ENCODE data around the gene RNF44. TPM values are rescaled to one million over a fixed set of nuclear protein-coding genes. Genes with fewer than 3 reads are reported as not detected.
"Not testable (repeated sequence)": the region's sequence is repeated elsewhere in the genome, so short reads cannot be mapped to it uniquely, and the experiment has no call there.

RNF44 gene
- total RNA-seq, 2 donors from 2014 or later, result 24.5 to 26.6 TPM

DNA sequence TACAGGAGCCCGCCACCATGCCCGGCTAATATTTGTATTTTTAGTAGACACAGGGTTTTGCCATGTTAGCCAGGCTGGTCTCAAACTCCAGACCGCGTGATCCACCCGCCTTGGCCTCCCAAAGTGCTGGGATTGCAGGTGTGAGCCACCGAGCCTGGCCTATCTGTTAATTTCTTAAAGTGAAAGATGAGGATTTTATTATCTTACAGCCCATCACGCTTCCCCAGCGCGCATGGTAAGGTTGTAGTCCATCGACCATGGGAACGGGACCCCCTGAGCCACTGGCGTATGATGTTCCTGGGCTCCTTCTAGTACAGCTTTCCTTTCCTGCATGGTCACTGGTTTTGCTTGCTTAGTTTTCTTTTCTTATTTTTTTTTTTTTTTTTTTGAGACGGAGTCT lies 20.6 kb upstream of the RNF44 start:
- ATAC-seq (no peak), DNase-seq (no peak)
- intact Hi-C loops (cut with DNase I), result no loop called here

DNA sequence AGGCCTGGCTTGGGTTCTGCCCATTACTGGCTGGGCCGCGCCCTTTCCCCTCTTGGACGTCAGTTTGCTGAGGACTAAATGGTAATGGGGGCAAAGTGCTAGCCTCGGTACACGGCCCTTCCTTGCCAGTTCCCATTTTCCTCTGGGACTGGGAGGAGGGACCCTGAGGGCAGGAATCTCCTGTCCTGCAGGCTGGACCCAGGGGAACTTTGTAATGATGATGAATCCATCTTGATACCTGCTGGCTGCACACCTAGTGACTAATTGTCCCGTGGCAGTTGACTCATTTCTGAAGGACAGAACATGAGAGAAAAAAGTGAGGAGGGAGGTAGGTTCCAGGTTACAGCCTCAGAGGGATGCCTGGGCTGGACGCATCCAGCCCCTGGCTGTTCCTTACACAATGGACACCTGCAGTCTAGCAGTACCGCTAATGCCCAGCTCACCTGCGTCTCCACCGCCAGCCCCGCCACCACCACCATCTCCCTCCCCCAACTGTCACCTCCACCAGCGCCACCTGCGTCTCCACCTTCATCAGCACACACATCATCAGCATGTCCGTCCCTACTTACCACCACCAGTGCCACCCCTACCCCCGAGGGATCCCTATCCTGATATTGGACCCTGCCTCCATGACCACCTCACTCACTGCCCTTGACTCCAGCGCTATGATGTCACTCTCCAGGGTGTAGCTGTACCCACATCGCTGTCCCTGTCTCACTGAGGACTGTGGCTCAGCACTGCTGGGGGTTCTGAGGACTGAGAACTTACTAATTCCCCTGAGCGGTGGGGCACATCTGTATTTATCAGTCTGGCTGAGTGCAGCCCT lies 16.3 kb upstream of the RNF44 start:
- no peak for DNase-seq
- intact Hi-C loops (cut with DNase I), result no loop called here
- peak in 1 of 2 donors; percentile 19 for ATAC-seq

DNA sequence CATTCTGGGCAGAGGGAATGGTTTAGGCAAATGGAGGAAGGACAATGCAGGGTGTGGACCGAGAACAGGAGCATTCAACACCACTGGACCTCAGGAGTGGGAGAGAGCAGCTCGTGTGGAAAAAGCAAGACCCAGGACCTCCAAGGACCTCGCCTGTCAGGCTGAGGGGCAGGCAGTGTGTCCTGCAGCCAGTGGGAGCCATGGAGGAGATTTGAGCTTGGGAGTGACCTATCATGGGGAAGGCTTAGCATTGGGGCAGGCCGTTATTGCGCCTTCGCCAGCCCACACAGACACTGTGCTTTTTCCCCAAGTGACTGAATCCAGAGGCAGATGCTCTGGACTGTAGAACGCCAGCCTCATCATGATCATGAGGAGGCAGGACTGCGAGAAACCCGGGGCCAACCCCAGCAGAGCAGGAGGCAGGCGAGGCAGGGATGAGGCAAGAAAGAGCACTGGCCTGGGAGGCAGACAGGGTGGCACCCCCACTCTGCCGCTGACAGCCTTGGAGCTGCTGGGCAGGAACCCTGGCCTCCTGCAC lies 15.2 kb upstream of the RNF44 start:
- no peak for ATAC-seq
- no peak for DNase-seq
- intact Hi-C loops (cut with DNase I), result no loop called here

DNA sequence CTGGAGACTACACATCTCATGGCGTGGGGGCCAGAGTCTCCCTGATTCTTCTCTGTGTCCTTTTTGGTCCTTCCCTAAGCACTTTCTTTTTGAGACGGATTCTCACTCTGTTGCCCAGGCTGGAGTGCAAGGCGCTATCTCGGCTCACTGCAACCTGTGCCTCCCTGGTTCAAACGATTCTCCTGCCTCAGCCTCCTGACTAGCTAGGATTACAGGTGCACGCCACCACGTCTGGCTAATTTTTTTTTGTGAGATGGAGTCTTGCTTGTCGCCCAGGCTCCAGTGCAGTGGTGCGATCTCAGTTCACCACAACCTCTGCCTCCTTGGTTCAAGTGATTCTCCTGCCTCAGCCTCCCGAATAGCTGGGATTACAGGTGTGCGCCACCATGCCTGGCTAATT lies 13.7 kb upstream of the RNF44 start:
- ATAC-seq; DNase-seq; intact Hi-C loops (cut with DNase I): not testable (repeated sequence)

DNA sequence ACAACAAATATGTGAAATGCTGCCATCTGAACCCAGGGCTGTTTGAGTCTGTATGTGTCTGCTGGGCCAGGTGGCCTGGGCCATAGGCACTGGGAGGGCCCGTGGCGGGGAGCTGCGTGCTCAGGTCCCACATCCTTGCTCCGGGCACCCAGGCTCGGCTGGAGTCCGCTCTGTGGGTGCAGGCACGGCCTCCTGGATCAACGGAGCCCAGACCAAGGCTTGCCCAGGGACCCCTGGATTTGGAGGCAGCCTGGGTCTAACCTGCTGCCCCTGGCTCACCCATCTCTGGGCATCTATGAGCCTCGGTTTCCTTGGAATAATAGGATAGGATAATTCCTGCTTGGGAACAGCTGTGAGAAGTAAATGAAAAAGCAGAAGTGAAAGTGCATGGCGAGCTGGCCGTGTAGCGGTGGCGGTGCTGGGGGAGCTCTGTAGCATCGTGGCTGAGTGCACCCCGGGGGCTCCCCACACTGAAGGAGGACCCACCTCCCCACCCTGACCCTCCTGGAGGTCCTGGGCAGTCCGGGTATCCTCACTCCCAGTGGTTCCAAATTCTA lies 13.2 kb upstream of the RNF44 start:
- ATAC-seq, result no peak
- DNase-seq, result no peak
- intact Hi-C loops (cut with DNase I), result no loop called here

DNA sequence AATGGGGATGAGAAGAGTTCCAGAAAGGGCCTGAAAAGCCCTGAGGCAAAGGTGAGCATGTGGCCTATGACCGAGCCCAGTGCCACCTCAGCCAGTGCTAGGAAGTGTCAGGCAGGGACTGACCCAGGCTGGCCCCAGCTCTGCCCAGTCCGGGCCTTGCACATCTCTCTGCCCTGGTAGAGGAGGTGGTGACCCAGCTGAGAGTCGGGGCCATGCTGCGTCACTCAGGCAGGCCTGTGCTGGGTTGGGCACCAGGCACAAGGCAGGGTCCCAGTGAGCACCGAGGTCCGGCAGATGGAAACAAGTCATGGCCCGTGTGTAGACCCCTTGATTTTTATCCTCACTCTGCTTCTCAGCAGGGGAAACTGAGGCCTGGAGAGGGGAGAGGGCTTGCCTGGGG lies 12.7 kb upstream of the RNF44 start:
- ATAC-seq, result no peak
- DNase-seq, result no peak
- intact Hi-C loops (cut with DNase I), result no loop called here

DNA sequence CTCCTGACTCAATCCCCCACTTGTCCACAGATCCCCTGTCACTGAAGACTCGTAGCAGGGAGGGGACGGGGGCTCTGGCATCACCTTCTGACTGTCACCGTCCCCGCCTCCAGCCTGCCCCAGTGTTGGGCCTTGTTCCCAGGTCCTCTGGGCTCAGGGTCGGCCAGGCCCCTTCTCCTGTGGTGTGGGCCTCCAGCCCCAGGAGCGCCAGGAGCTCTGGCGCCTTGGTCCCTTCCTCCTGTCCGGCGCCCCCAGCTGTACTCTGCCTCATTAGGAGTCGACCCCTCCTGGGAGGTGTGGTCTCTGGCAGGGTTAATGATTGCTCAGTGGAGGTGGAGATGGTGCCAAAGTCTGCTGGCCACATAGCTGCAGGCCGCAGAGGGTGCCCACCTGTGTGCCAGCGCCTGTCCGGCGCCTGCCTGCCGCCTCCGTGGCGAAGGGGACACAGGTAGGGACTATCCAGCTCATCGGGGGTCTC lies 11.8 kb upstream of the RNF44 start, which contains the start of gene CDHR2:
CDHR2 (plus strand) TSS at position 376 of the 478 bp plus-strand sequence. CDS start 16,011 bp downstream, outside the sequence.
- DNase-seq (no peak), ATAC-seq (no peak)
- intact Hi-C loops (cut with DNase I), result no loop called here

DNA sequence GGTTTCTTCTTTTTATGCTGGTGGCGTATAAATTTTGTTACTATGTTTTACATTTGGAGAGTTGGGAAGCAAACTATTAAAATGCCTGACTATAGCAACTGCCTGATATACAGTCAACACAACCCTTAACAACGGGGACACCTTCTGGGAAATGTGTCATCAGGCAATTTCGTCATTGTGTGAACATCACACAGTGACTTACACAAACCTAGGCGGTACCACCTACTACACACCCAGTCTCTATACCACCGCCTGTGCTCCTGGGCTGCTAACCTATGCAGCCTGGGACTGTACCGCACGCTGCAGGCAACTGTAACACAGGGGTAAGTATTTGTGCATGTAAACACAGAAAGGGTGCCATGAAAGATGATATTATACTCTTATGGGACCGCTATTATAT lies 10.6 kb upstream of the RNF44 start:
- intact Hi-C loops (cut with DNase I), result no loop called here
- no peak for DNase-seq
- ATAC-seq, result no peak

DNA sequence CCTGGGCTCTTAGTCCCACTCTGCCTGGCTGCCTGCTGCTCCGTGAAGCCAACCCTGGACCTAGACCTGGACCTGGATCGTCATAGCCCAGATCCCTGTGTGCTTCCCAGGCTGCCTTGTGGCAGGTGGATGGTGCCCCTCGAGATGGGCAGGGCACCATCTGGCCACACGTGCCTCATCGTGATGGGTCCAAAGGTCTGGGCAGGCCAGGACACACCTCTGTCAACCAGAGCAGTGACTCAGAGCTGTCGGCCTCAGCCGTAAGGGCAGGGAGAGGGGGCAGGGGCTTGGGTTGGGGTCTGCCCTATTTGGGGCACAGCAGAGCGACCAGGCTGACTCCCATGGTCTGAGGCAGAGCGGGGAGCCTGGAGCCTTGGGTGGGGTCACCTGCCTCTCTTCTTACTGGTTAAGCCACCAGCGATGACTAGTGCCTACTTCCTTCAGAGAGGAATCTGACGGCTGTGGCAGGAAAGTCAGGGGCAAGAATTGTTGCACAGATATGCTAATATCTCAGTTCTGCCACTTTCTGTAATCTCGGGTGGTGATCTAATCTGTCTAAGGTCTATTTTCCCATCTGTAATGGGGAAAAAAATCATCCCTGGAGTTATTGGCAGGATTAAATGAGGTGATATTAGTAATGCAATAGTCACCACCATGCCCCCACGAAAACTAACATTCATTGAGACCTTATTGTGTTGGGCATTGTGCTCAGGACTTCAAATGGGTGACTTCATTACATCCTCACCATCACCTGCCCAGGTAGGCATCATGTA lies 8.7 kb upstream of the RNF44 start:
- intact Hi-C loops (cut with DNase I), result no loop called here
- ATAC-seq (no peak), DNase-seq (no peak)

DNA sequence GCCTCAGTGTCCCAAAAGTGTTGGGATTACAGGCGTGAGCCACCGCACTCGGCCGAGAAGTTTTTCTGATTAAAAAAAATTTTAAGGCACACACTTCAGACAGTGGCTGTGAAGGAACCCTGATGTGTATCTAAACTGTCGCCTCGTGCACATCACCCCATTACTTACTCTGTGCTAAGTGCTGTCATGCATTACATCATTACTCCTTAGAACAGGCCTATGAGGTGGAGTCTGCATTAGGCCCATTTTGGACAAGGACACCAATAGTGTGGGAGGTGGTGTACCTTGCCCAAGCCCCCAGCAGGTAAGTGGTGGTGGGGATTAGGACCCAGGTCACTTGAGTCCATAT lies 8.2 kb upstream of the RNF44 start:
- DNase-seq, result no peak
- ATAC-seq, result no peak
- intact Hi-C loops (cut with DNase I), result no loop called here

DNA sequence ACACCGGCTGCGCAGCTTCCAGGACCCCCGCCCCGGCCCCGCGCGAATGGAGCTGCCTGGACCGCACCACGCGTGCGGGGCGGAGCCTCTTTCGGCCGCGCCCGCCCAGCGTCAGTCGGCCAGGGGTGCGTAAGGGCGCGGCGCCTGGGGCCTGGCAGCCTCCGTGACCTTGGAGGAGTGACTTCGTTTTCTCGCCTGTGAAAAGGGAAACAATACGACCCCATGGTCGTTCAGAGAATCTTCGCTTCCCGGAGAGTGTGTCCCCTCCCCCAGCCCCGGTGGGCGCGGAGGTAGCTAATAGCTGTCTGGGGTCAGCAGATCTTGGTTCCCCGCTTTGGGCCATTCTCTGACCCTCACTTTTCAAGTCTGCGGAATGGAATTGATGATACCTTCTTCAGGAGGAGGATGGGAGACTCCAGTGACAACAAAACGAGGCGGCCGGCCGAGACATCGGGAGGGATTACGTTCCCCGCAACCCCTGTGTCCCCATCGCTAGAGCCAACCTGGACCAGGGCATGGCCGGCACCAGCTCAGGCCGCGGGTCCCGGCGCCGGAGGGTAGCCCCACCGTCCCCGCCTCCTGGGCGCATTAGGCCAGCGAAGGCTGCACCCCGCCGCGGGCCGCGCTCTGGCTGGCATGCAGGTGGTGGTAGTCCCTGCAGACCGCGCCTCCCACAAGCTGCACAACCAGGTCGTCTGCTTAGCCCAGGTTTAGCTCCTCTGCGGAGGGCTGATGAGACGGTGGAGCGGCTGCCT lies 6.4 kb upstream of the RNF44 start:
- peak; percentile 90 to 91 for ATAC-seq
- DNase-seq, result peak; percentile 80
- intact Hi-C loops (cut with DNase I), result loop anchor here in 1 of 2 donors (5.0 kb wide), 1 partner anchor 126 kb away; the partner anchor contains the start of gene CLTB

DNA sequence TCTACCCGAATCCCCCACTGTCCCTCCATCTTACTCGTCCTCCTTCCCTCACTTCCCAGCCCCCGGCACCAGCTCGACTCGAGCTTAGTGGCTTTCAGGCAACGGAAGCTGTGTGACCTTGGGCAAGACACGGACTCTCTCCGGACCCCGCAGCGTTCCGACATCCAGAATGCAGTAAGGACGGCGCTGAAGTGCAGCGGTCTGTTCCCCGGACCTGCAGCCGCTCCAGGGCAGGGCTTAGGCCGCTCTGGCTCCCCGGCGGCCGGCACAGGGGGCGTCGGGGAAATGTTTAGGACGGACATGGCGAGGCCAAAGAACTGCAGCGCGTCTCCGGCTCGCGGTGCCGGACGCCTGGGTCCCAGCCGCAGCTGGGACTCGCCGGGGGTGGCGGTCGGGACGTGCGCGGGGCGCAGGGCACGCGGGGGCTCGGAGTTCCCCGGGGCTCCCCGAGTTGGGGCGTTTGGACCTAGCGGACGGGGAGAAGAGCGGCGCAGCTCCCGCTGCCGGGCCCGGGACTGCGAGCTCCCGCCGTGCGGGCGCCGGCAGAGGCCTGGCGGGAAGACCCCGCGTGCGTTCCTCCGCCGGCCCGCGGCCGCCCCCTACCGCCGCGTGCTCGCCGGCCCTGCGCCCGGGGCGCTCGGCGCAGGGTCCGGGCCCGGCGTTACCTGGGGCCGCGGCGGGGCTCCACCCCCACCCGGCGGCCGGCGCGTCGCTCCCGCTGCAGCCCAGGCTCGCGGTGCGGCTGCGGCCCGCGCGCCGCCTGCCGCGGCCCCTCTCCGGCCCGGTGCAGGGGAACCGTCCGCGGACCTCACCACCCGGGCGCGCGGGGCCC lies 5.6 kb upstream of the RNF44 start:
- peak; percentile 25 to 48 for ATAC-seq
- peak; percentile 38 for DNase-seq
- intact Hi-C loops (cut with DNase I), result loop anchor here in 1 of 2 donors (5.0 kb wide), 1 partner anchor 126 kb away; the partner anchor contains the start of gene CLTB

DNA sequence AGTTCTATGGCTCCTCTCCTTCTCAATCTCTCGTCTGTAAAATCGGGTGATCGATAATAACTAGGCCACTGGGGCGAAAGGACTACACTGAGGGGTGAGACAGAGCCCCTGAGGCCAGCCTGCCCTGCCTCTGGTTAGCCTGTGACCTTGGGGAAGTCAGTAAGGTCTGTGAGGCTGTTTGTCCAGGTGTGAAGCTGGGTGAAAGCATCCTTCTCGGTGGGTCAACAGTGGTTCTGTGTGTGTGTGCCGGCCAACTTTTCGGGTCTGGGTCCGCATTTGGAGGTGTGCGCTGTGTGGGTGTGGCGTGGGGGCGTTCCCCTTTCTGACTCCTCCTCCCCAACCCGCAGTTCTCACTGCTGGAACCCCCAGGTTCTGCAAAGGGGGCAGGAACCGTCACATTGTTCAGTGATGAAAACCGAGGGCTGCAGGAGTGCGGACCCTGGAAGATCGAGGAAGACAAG lies 5.0 kb upstream of the RNF44 start:
- DNase-seq (peak; percentile 42), ATAC-seq (no peak)

DNA sequence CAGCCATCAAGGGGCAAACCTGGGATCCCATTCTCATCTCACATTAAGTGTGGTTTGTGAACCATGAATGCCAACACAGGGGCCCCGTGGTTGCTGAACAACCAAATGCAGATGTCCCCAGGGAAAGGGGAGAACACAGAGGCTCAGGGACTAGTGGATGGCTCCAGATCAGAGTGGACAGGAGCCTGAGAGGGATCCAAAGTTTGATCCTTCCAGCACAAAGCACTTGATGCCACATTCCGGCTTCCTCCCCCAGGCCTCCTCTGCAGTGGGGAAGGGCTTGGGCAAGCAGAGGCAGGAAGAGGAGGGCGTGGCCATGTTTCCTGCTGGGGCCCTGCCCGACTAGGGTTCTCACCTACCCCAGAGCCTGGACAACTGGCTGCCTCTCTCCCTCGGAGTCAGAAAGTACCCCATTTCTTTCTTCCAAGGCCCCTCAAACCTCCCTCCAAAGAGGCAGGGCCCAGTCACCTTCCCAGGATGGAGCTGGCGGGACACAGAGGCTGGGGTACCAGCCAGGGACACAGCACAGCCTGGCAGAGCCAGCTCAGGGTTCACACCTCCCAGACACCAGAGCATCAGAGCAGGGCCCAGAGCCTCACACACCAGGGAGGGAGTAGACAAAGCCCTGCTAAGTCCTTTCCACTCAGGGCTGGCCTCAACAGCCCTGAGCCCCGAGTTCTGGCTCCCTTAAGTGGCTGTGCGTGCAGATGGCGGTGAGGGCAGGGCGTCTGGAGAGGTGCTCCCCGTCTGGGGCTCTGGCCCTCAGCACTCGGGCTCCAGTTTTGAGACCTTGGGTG lies 4.3 kb upstream of the RNF44 start:
- intact Hi-C loops (cut with DNase I), result loop anchor here in 1 of 2 donors (5.0 kb wide), 1 partner anchor 124 kb away; the partner anchor contains the start of gene CLTB
- DNase-seq (peak; percentile 78), ATAC-seq (no peak)

More for the DNA sequence above, 5.0 kb upstream of the RNF44 start:
- intact Hi-C loops (cut with DNase I), result loop anchor here in 1 of 2 donors (5.0 kb wide), 1 partner anchor 125 kb away; the partner anchor contains the start of gene CLTB

DNA sequence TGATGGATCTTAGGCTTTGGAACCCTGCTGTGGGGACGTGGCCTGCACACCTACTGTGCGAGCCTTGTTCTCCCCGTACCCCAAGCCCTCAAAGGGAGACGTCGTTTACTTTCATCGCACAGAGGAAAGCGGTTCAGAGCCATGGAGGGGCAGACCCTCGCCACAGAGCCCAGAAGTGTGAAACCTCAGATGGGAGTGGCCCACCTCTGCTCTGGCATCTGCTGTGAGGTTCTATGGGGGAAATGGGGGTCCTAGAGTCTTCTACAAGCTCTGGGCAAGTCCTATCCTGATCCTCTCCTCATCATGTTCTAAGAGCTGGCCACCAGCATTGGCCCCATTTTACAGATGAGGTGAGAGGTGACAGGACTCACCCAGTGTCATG lies 3.7 kb upstream of the RNF44 start:
- ATAC-seq, result no peak
- no peak for DNase-seq
- intact Hi-C loops (cut with DNase I), result loop anchor here in 1 of 2 donors (5.0 kb wide), 1 partner anchor 124 kb away; the partner anchor contains the start of gene CLTB

DNA sequence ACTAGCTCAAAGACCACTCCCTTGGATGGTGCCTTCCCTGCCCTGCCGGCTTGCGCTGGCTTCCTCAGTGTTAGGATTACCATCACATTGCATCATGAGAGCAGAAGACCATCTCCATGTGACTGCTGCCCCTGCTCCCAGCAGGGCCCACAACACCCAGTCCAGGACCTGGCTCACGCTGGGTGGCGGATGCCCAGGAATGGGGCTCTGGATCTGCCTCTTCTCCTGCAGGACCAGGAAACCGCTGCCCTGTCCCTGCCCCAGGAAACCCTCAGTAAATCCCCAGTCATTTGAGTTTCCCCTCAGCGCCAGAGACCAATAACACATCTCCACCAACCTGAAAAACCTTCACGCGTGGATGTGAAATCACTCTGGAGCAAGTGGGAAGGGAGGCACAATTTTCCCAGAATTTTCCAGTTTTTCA lies 3.3 kb upstream of the RNF44 start:
- intact Hi-C loops (cut with DNase I), result loop anchor here in 1 of 2 donors (5.0 kb wide), 1 partner anchor 123 kb away; the partner anchor contains the start of gene CLTB
- ATAC-seq (no peak), DNase-seq (no peak)

DNA sequence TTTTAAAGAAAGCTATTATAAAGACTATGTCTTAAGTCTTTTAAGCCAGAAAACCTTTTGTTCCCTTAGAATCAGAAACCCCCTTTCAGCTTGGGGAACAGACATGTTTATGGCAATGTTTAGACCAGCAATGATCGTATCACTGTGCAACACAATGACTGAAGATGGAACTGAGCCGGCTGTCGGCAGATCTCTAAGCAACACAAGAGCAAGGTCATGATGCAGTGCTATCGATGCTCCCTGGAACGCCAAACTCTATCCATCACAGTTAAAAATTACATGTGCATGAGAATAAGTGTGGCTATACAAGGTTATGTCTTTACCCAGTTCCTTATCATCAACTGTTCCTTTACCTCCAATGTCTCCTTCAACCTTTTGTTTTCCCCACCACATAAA lies 1.8 kb upstream of the RNF44 start:
- no peak for DNase-seq
- intact Hi-C loops (cut with DNase I), result no loop called here
- no peak for ATAC-seq

All from left cardiac atrium (tissue), 4 donors.